Naive thymus-derived CD4-positive, alpha-beta T cell (primary cell): Measurements from ENCODE around the gene WDR62. TPM values are rescaled to one million over a fixed set of nuclear protein-coding genes. Genes with fewer than 3 reads are reported as not detected.
A peak's percentile ranks its signal among the peaks of the same experiment; 100 is the strongest.

Experiments used
- ATAC-seq: fragments of 150-1000 bp; cut with Tn5 transposase; 2 replicates; pipeline ENCODE4 v1.10.0; 2021; ENCODE audit warnings: mild to moderate bottlenecking, moderate library complexity
- CTCF ChIA-PET: fragments of 350-600 bp; sonication (Branson Sonifier 250); formaldehyde crosslinking; loops from one replicate; lab custom pipeline; 2021; ENCODE audit warnings: antibody characterized with exemption; lab: Charles Lee
- POLR2A ChIA-PET: fragments of 350-600 bp; sonication (Branson Sonifier 250); formaldehyde crosslinking; loops from one replicate; lab custom pipeline; 2021; ENCODE audit warnings: antibody characterized with exemption, inconsistent platforms; lab: Charles Lee
- DNase-seq, 9 donors: peaks; one replicate each; pipeline versions ENCODE4 v3.0.0 to v3.0.0-alpha.2; 2020 to 2022; ENCODE audit warnings: mixed read lengths in 1 of 9
- H3K27ac ChIP-seq: one replicate; pipeline ENCODE4 v1.7.0; 2013; ENCODE audit warnings: mild to moderate bottlenecking, low read depth, low read length, moderate library complexity
- H3K27me3 ChIP-seq, 2 donors: one replicate each; pipeline ENCODE4 v1.7.0; 2013; ENCODE audit warnings: low read length in 2 of 2, mild to moderate bottlenecking in 2 of 2, moderate library complexity in 2 of 2; ENCODE audit not compliant: control insufficient read depth in 2 of 2, insufficient read depth in 2 of 2
- H3K36me3 ChIP-seq, 3 experiments: 1 replicate in 2 of 3; 2 replicates in 1 of 3; pipeline ENCODE4 v1.7.0; 2013; ENCODE audit warnings: low read length in 3 of 3, mild to moderate bottlenecking in 3 of 3, moderate library complexity in 1 of 3; ENCODE audit not compliant: insufficient read depth in 3 of 3, control insufficient read depth in 2 of 3
- H3K4me1 ChIP-seq, 2 donors: one replicate each; pipeline ENCODE4 v1.7.0; 2013; ENCODE audit warnings: low read length in 2 of 2, mild to moderate bottlenecking in 2 of 2, moderate library complexity in 1 of 2; ENCODE audit not compliant: control insufficient read depth in 2 of 2, insufficient read depth in 2 of 2
- H3K4me3 ChIP-seq: 2 replicates; pipeline ENCODE4 v1.7.0; 2013; ENCODE audit warnings: mild to moderate bottlenecking, low read length
- H3K9me3 ChIP-seq, 3 experiments: 1 replicate in 2 of 3; 2 replicates in 1 of 3; pipeline ENCODE4 v1.7.0; 2013; ENCODE audit warnings: low read length in 3 of 3; ENCODE audit not compliant: control insufficient read depth in 2 of 3
- H3K27ac Mint-ChIP-seq, 9 donors: one replicate each; pipeline ENCODE4 v1.8.0; 2020 to 2022; ENCODE audit warnings: mixed read lengths in 9 of 9, mild to moderate bottlenecking in 8 of 9, moderate library complexity in 5 of 9, inconsistent platforms in 2 of 9
- H3K27me3 Mint-ChIP-seq, 5 donors: one replicate each; pipeline ENCODE4 v1.8.0; 2021 to 2022; ENCODE audit warnings: mixed read lengths in 5 of 5, mild to moderate bottlenecking in 1 of 5
- H3K36me3 Mint-ChIP-seq, 5 donors: one replicate each; pipeline ENCODE4 v1.8.0; 2020 to 2022; ENCODE audit warnings: mixed read lengths in 5 of 5, mild to moderate bottlenecking in 3 of 5, inconsistent platforms in 1 of 5
- H3K4me1 Mint-ChIP-seq, 7 donors: one replicate each; pipeline ENCODE4 v1.8.0; 2020 to 2022; ENCODE audit warnings: mixed read lengths in 7 of 7, mild to moderate bottlenecking in 3 of 7, inconsistent platforms in 1 of 7
- H3K4me3 Mint-ChIP-seq, 10 donors: one replicate each; pipeline ENCODE4 v1.8.0; 2020 to 2022; ENCODE audit warnings: mild to moderate bottlenecking in 10 of 10, mixed read lengths in 10 of 10, moderate library complexity in 6 of 10, inconsistent platforms in 2 of 10
- H3K9me3 Mint-ChIP-seq, 11 donors: one replicate each; pipeline ENCODE4 v1.8.0; 2020 to 2022; ENCODE audit warnings: mixed read lengths in 11 of 11, mild to moderate bottlenecking in 4 of 11, inconsistent platforms in 1 of 11, moderate library complexity in 1 of 11
- intact Hi-C, 2 donors: fragments of 100-400 bp; cut with micrococcal nuclease; formaldehyde crosslinking; loops; one replicate each; pipeline ENCODE4 v1.15.1; 2023
- polyA plus RNA-seq, 2 donors: library from polyadenylated mRNA; unstranded; fragments of 300-500 nt; fragmentation: Illumina TruSeq; gene quantifications; one replicate each; pipeline ENCODE4 v1.2.3, GENCODE V29; 2021
- total RNA-seq, 6 experiments: library from RNA in 5 of 6; stranded (reverse) in 5 of 6; gene quantifications; 1 replicate in 5 of 6; 2 replicates in 1 of 6; pipeline ENCODE4 v1.2.3 and lab custom pipeline; 2021 to 2026

Gene WDR62
- total and polyA plus RNA-seq, 7 experiments from 2014 or later, result 0.07 to 22.4 (median 2.7) TPM

DNA sequence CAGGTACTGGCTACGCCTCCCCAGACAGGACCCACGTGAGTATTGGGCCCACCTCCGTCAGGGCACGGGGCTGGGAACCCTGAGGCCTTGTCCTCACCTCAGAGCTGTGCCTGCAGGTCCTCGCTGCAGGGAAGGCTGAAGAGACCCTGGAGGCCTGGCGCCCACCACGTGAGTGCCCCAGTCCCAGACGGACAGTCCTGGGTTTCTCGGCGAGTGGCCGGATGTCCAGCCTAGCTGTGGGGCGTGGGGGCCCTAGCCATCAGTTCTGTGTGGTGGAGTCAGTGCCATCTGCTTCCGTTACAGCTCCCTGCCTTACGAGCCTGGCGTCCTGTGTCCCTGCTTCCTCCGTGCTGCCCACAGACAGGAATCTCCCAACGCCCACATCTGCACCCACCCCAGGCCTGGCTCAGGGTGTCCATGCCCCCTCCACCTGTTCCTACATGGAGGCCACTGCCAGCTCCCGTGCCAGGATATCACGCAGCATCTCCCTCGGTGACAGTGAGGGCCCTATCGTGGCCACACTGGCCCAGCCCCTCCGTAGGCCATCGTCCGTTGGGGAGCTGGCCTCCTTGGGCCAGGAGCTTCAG lies 48.4 kb downstream of the WDR62 start:
- H3K27ac ChIP-seq, result no peak overlapping the region
- Mint-ChIP-seq H3K27ac (no peak overlapping the region), H3K9me3 (no peaks in the 10 kb centered on the region), H3K4me1 (no peaks in the 10 kb centered on the region), H3K4me3 (no peak overlapping the region), H3K27me3 (no peaks in the 10 kb centered on the region), H3K36me3 (peaks cover 0 to 7% (median 0%) of the 10 kb centered on the region in 5 donors)
- H3K4me1 ChIP-seq, result no peaks in the 10 kb centered on the region
- no peaks in the 10 kb centered on the region for H3K9me3 ChIP-seq
- no peak for DNase-seq
- ChIA-PET POLR2A (interaction anchor here (0.6 kb wide), 1 partner anchor 14 kb away, joined by 3 read pairs; no protein-coding TSS in a partner anchor), CTCF (no interaction called here)
- no peaks in the 10 kb centered on the region for H3K27me3 ChIP-seq
- ATAC-seq, result no peak
- no peak overlapping the region for H3K4me3 ChIP-seq
- intact Hi-C loops, result no loop called here
- peaks cover 0 to 8% (median 2%) of the 10 kb centered on the region in 3 experiments for H3K36me3 ChIP-seq

- no peak for DNase-seq
- no peaks in the 10 kb centered on the region for H3K27me3 ChIP-seq
- intact Hi-C loops, result no loop called here
- H3K9me3 Mint-ChIP-seq, result no peaks in the 10 kb centered on the region
- H3K4me1 ChIP-seq, result no peaks in the 10 kb centered on the region
- H3K4me1 Mint-ChIP-seq, result no peaks in the 10 kb centered on the region
- no peak overlapping the region for H3K27ac ChIP-seq
- H3K36me3 Mint-ChIP-seq, result peaks cover 0 to 7% (median 0%) of the 10 kb centered on the region in 5 donors
- no peaks in the 10 kb centered on the region for H3K27me3 Mint-ChIP-seq
- peaks cover 0 to 8% (median 2%) of the 10 kb centered on the region in 3 experiments for H3K36me3 ChIP-seq
- H3K27ac Mint-ChIP-seq, result no peak overlapping the region
- H3K4me3 Mint-ChIP-seq, result no peak overlapping the region
- H3K4me3 ChIP-seq, result no peak overlapping the region
- no peaks in the 10 kb centered on the region for H3K9me3 ChIP-seq
- CTCF ChIA-PET, result no interaction called here
- POLR2A ChIA-PET, result interaction anchor here (0.6 kb wide), 1 partner anchor 15 kb away, joined by 3 read pairs; no protein-coding TSS in a partner anchor
- no peak for ATAC-seq
Measured at GRCh38 chr19:36103842-36104552, 49.3 kb downstream of the WDR62 start.

- no peak for DNase-seq
- Histone ChIP-seq H3K36me3 (peaks cover 0 to 18% (median 2%) of the 10 kb centered on the region in 3 experiments), H3K9me3 (no peaks in the 10 kb centered on the region), H3K4me1 (no peaks in the 10 kb centered on the region), H3K27ac (no peak overlapping the region), H3K4me3 (no peak overlapping the region), H3K27me3 (no peaks in the 10 kb centered on the region)
- intact Hi-C loops, result no loop called here
- no peak for ATAC-seq
- no peaks in the 10 kb centered on the region for H3K9me3 Mint-ChIP-seq
- H3K27ac Mint-ChIP-seq, result peak overlapping the region in 1 of 9 donors; percentile 86
- peaks cover 0 to 5% (median under 1%) of the 10 kb centered on the region in 5 donors for H3K36me3 Mint-ChIP-seq
- no peaks in the 10 kb centered on the region for H3K27me3 Mint-ChIP-seq
- POLR2A ChIA-PET, result no interaction called here
- H3K4me3 Mint-ChIP-seq, result no peak overlapping the region
- no peaks in the 10 kb centered on the region for H3K4me1 Mint-ChIP-seq
- CTCF ChIA-PET, result no interaction called here
Measured at GRCh38 chr19:36106441-36106840, 51.7 kb downstream of the WDR62 start.

- no peak overlapping the region for H3K27ac Mint-ChIP-seq
- H3K36me3 Mint-ChIP-seq, result peaks cover 0 to 8% (median 4%) of the 10 kb centered on the region in 5 donors
- Histone ChIP-seq H3K27me3 (no peaks in the 10 kb centered on the region), H3K36me3 (peaks cover 0 to 23% (median 2%) of the 10 kb centered on the region in 3 experiments), H3K4me1 (no peaks in the 10 kb centered on the region), H3K9me3 (no peaks in the 10 kb centered on the region), H3K4me3 (no peak overlapping the region), H3K27ac (no peak overlapping the region)
- CTCF ChIA-PET, result no interaction called here
- H3K27me3 Mint-ChIP-seq, result no peaks in the 10 kb centered on the region
- no peaks in the 10 kb centered on the region for H3K9me3 Mint-ChIP-seq
- ATAC-seq (no peak), DNase-seq (no peak)
- no peak overlapping the region for H3K4me3 Mint-ChIP-seq
- POLR2A ChIA-PET, result interaction anchor here (0.6 kb wide), 1 partner anchor 36 kb away, joined by 3 read pairs; no protein-coding TSS in a partner anchor
- intact Hi-C loops, result no loop called here
- no peaks in the 10 kb centered on the region for H3K4me1 Mint-ChIP-seq
Measured at GRCh38 chr19:36106991-36107390, 52.3 kb downstream of the WDR62 start.

GRCh38 chr19:36108684-36109083 lies 54.0 kb downstream of the WDR62 start:
- ChIA-PET POLR2A (no interaction called here), CTCF (no interaction called here)

DNA sequence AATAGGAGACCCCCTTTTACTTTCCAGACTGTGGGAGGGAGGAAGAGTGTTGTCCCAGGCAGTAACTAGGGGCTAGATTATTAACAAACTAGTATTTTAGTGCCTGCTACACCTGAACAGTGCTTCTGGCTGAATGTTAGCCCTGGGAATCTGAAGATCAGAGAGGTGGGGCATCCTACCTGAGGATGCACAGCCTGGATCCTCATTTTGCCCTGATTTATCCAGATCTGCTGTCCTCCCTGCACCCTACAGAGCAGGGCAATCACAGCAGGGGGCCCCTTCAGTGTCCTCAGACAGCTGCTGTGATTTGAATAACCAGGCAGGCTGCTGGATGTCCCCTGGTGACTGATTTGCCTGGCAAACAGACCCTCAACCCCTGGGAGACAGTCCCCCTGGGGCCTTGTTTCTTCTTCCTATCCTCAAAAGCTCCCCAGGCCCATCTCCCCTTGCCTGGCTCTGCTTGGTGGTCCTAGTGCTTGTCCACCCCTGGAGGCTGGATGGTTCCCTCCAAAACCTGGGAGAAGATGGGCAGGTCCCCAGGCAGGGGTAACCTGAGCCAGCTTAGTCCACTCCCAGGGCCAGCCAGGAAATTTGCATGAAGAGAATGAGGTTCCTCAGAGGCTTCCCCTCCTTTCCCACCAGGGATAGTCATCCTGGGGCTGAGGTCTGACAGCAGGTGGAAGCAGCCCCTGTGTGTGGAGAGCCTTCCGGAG lies 55.9 kb downstream of the WDR62 start, which contains the start of gene OVOL3:
OVOL3 (plus strand) TSS at position 657 of the 713 bp plus-strand sequence. CDS start 60 bp downstream, outside the sequence.
- no peaks in the 10 kb centered on the region for H3K9me3 ChIP-seq
- no peak within 1 kb of the TSS for H3K27ac ChIP-seq
- peaks cover 0 to 38% (median 7%) of the 10 kb centered on the region in 3 experiments for H3K36me3 ChIP-seq
- ChIA-PET POLR2A (no interaction called here), CTCF (interaction anchor here (0.7 kb wide), 1 partner anchor 299 kb away, joined by 3 read pairs; no protein-coding TSS in a partner anchor)
- H3K9me3 Mint-ChIP-seq, result peaks cover 0 to 6% (median 0%) of the 10 kb centered on the region in 11 donors
- peaks cover 7 to 8% of the 10 kb centered on the region in 2 donors for H3K4me1 ChIP-seq
- H3K4me1 Mint-ChIP-seq, result peaks cover 6 to 28% (median 24%) of the 10 kb centered on the region in 7 donors
- H3K27me3 ChIP-seq, result no peaks in the 10 kb centered on the region
- DNase-seq (no peak), ATAC-seq (no peak)
- peaks cover 0 to 5% (median 0%) of the 10 kb centered on the region in 5 donors for H3K27me3 Mint-ChIP-seq
- peak within 1 kb of the TSS in 2 of 9 donors; percentile 22 to 33 for H3K27ac Mint-ChIP-seq
- no peak within 1 kb of the TSS for H3K4me3 ChIP-seq
- intact Hi-C loops, result loop anchor here (10.0 kb wide), 2 partner anchors 216 to 1484 kb away; partner anchors contain the start of genes ZNF540 (in 1 of the 2) and ZNF571 (in 1 of the 2)
- H3K4me3 Mint-ChIP-seq, result peak within 1 kb of the TSS in 2 of 10 donors; percentile 1 to 39
- H3K36me3 Mint-ChIP-seq, result peaks cover 4 to 13% (median 5%) of the 10 kb centered on the region in 5 donors

More at GRCh38 chr19:36108684-36109083, 54.0 kb downstream of the WDR62 start:
- Mint-ChIP-seq H3K27ac (peak overlapping the region in 1 of 9 donors; percentile 31), H3K27me3 (no peaks in the 10 kb centered on the region), H3K9me3 (no peaks in the 10 kb centered on the region), H3K4me3 (no peak overlapping the region), H3K36me3 (peaks cover 4 to 13% (median 6%) of the 10 kb centered on the region in 5 donors), H3K4me1 (peaks cover 6 to 11% (median 8%) of the 10 kb centered on the region in 7 donors)
- H3K36me3 ChIP-seq, result peaks cover 0 to 38% (median 10%) of the 10 kb centered on the region in 3 experiments
- DNase-seq (no peak), ATAC-seq (no peak)
- H3K27ac ChIP-seq, result no peak overlapping the region
- H3K27me3 ChIP-seq, result no peaks in the 10 kb centered on the region
- intact Hi-C loops, result no loop called here
- no peaks in the 10 kb centered on the region for H3K9me3 ChIP-seq
- H3K4me1 ChIP-seq, result peaks cover 2% of the 10 kb centered on the region in 2 donors
- H3K4me3 ChIP-seq, result no peak overlapping the region
